ENCODE measurements around the gene MED6. TPM values are rescaled to one million over a fixed set of nuclear protein-coding genes. Genes with fewer than 3 reads are reported as not detected.

Gene MED6
- total RNA-seq, 1 donor from 2014 or later: 31.6 TPM

DNA sequence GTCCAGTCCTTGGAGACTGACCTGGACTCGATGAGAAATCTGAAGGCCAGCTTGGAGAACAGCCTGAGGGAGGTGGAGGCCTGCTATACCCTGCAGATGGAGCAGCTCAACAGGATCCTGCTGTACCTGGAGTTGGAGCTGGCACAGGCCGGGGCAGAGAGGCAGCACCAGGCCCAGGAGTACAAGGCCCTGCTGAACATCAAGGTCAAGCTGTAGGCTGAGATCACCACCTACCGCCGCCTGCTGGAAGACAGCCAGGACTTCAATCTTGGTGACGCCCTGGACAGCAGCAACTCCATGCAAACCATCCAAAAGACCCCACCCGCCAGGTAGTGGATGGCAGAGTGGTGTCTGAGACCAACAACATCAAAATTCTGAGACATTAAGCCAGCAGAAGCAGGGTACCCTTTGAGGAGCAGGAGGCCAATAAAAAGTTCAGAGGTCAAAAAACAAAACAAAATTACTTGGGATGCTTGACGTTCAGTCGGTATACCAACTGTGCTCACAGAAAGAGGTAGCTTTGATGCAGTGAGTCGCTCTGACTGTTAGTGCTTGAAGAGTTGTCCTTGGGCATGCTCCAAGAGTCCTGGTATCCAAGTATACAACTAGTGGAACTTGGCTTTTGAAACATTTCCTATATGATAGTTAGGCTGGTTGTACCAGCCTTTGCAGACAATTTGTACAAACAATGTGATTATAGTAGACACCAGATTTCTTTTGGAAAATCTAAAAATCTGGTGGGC is 4.8 kb downstream of the MED6 start:
- H3K4me3 ChIP-seq (ENCODE audit: low read depth, low read length): no peak overlapping the region
- DNase-seq (ENCODE audit: low read depth) (peak; percentile 12), FAIRE-seq (no peak)
- TF ChIP-seq, protein P1, sequence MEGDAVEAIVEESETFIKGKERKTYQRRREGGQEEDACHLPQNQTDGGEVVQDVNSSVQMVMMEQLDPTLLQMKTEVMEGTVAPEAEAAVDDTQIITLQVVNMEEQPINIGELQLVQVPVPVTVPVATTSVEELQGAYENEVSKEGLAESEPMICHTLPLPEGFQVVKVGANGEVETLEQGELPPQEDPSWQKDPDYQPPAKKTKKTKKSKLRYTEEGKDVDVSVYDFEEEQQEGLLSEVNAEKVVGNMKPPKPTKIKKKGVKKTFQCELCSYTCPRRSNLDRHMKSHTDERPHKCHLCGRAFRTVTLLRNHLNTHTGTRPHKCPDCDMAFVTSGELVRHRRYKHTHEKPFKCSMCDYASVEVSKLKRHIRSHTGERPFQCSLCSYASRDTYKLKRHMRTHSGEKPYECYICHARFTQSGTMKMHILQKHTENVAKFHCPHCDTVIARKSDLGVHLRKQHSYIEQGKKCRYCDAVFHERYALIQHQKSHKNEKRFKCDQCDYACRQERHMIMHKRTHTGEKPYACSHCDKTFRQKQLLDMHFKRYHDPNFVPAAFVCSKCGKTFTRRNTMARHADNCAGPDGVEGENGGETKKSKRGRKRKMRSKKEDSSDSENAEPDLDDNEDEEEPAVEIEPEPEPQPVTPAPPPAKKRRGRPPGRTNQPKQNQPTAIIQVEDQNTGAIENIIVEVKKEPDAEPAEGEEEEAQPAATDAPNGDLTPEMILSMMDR (IDR thresholded peaks at IDR 0.05; ENCODE audit: insufficient read depth, low read length, severe bottlenecking): no peak
- H3K36me3 ChIP-seq (ENCODE audit: control insufficient read depth, insufficient read depth, low read length): peaks cover 21% of the 10 kb centered on the region
- no peaks in the 10 kb centered on the region for H3K27me3 ChIP-seq (ENCODE audit: control insufficient read depth, insufficient read depth, low read length)

DNA sequence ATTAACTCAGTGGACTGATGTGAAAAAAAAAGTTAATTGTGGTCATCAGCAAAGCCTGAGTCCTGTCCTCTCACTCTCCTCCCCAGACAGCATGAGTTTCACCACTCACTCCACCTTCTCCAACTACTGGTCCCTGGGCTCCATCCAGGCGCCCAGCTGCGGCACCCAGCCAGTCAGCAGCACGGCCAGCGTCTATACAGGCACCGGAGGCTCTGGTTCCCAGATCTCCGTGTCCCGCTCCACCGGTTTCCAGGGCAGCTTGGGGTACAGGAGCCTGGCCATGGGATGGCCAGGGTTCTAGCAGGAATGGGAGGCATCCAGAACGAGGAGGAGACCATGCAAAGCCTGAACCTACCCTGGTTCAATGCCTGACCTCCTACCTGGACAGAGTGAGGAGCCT is 6.0 kb downstream of the MED6 start:
- TF ChIP-seq, protein P1 (IDR thresholded peaks at IDR 0.05; ENCODE audit: insufficient read depth, low read length, severe bottlenecking): no peak
- H3K36me3 ChIP-seq (ENCODE audit: control insufficient read depth, insufficient read depth, low read length): peaks cover 26% of the 10 kb centered on the region
- FAIRE-seq (no peak), DNase-seq (ENCODE audit: low read depth) (no peak)
- H3K4me3 ChIP-seq (ENCODE audit: low read depth, low read length): no peak overlapping the region
- no peaks in the 10 kb centered on the region for H3K27me3 ChIP-seq (ENCODE audit: control insufficient read depth, insufficient read depth, low read length)

DNA sequence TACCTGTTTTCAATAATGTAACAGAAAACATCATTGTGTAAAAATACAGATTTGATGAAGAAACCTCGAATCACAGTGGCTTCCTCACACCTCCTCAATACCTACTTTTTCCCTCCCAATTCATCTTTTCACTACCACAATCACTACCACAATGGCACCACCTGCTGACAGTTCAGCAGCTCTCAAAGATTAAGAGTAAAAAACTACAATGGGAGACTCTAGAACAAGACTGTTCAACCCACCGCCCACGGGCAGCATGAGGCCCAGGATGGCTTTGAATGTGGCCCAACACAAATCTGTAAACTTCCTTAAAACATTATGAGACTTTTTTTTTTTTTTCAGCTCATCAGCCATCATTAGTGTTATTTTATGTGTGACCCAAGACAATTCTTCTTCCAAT is 15.2 kb downstream of the MED6 start:
- DNase-seq (ENCODE audit: low read depth) (no peak), FAIRE-seq (no peak)
- Histone ChIP-seq H3K36me3 (ENCODE audit: control insufficient read depth, insufficient read depth, low read length) (peaks cover 10% of the 10 kb centered on the region), H3K4me3 (ENCODE audit: low read depth, low read length) (no peak overlapping the region), H3K27me3 (ENCODE audit: control insufficient read depth, insufficient read depth, low read length) (no peaks in the 10 kb centered on the region)
- TF ChIP-seq, protein P1 (IDR thresholded peaks at IDR 0.05; ENCODE audit: insufficient read depth, low read length, severe bottlenecking): no peak

DNA sequence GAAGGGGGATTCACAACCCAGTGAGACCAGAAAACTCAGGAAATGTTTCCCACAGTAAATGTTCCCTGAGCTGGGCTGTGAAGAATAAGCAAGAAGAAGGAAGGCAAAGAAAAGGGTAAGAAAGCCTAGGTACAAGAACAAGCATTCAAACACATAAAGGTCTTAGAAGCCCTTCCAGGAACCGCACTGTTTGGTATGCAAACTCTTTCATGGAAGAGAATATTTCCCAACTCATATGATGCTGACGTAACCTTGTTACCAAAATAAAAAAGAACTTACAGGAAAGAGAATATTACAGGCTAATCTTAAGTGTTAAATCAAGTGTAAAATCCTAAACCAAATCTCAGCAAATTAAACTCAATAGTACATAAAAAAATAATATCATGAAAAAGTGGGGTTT is 23.6 kb downstream of the MED6 start:
- peaks cover 3% of the 10 kb centered on the region for H3K36me3 ChIP-seq (ENCODE audit: control insufficient read depth, insufficient read depth, low read length)
- no peak for FAIRE-seq
- DNase-seq (ENCODE audit: low read depth): no peak
- no peaks in the 10 kb centered on the region for H3K27me3 ChIP-seq (ENCODE audit: control insufficient read depth, insufficient read depth, low read length)
- TF ChIP-seq, protein P1 (IDR thresholded peaks at IDR 0.05; ENCODE audit: insufficient read depth, low read length, severe bottlenecking): no peak
- H3K4me3 ChIP-seq (ENCODE audit: low read depth, low read length): no peak overlapping the region

DNA sequence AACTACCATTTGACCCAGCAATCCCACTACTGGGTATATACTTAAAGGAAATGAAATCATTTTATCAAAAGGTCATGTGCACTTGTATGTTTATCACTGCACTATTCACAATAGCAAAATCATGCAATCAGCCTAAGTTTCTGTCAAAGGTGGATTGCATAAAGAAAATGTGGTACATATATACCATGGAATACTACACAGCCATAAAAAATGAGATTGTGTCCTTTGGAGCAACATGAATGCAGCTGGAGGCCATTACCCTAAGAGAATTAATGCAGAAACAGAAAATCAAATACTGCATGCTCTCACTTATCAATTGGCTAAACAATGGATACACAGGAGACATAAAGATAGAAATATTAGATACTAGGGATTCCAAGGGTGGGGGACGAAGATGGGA is 27.4 kb downstream of the MED6 start:
- H3K36me3 ChIP-seq (ENCODE audit: control insufficient read depth, insufficient read depth, low read length): no peaks in the 10 kb centered on the region
- DNase-seq (ENCODE audit: low read depth): no peak
- FAIRE-seq: no peak
- TF ChIP-seq, protein P1 (IDR thresholded peaks at IDR 0.05; ENCODE audit: insufficient read depth, low read length, severe bottlenecking): no peak
- no peaks in the 10 kb centered on the region for H3K27me3 ChIP-seq (ENCODE audit: control insufficient read depth, insufficient read depth, low read length)
- no peak overlapping the region for H3K4me3 ChIP-seq (ENCODE audit: low read depth, low read length)

DNA sequence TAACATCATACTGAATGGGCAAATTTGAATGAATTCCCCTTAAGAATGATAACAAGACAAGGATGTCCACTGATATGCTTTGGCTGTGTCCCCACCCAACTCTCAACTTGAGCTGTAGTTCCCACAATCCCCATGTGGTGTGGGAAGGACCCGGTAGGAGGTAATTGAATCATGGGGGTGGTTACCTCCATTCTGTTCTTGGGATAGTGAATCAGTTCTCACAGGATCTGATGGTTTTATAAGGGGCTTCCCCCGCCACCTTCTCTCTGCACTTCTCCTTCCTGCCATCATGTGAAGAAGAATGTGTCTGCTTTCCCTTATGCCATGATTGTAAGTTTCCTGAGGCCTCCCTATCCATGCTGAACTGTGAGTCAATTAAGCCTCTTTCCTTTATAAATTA is 29.3 kb downstream of the MED6 start:
- Histone ChIP-seq H3K4me3 (ENCODE audit: low read depth, low read length) (no peak overlapping the region), H3K36me3 (ENCODE audit: control insufficient read depth, insufficient read depth, low read length) (no peaks in the 10 kb centered on the region), H3K27me3 (ENCODE audit: control insufficient read depth, insufficient read depth, low read length) (no peaks in the 10 kb centered on the region)
- DNase-seq (ENCODE audit: low read depth) (no peak), FAIRE-seq (peak; percentile 36)
- TF ChIP-seq, protein P1 (IDR thresholded peaks at IDR 0.05; ENCODE audit: insufficient read depth, low read length, severe bottlenecking): no peak
